Adrenal gland (tissue), 5 donors: ENCODE measurements around the gene IL12RB2.

Experiments
- POLR2A ChIP-seq, 2 donors: fragments of 450-650 bp; IDR thresholded peaks; one replicate each; pipeline ENCODE4 v1.6.1; 2017; ENCODE audit warnings: antibody characterized with exemption in 2 of 2, mild to moderate bottlenecking in 2 of 2, moderate library complexity in 1 of 2
- TF ChIP-seq, protein P1 (sequence below), 6 experiments: fragments of 450-650 bp in 4 of 6; fragments of 200-600 bp in 2 of 6; sonication (generic) in 1 of 6; IDR thresholded peaks; 1 replicate in 5 of 6; 2 replicates in 1 of 6; pipeline versions ENCODE4 v1.5.1 to v1.8.0; 2016 to 2021; ENCODE audit warnings: antibody characterized with exemption in 6 of 6, mild to moderate bottlenecking in 2 of 6, moderate library complexity in 1 of 6
- donor health status: DM: no; HTN: no; CAD: no.

- TF ChIP-seq, protein P1, sequence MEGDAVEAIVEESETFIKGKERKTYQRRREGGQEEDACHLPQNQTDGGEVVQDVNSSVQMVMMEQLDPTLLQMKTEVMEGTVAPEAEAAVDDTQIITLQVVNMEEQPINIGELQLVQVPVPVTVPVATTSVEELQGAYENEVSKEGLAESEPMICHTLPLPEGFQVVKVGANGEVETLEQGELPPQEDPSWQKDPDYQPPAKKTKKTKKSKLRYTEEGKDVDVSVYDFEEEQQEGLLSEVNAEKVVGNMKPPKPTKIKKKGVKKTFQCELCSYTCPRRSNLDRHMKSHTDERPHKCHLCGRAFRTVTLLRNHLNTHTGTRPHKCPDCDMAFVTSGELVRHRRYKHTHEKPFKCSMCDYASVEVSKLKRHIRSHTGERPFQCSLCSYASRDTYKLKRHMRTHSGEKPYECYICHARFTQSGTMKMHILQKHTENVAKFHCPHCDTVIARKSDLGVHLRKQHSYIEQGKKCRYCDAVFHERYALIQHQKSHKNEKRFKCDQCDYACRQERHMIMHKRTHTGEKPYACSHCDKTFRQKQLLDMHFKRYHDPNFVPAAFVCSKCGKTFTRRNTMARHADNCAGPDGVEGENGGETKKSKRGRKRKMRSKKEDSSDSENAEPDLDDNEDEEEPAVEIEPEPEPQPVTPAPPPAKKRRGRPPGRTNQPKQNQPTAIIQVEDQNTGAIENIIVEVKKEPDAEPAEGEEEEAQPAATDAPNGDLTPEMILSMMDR (IDR thresholded peaks at IDR 0.05), result no peak
- no peak for TF ChIP-seq POLR2A (IDR thresholded peaks at IDR 0.05)
Observed at GRCh38 chr1:67404212-67404620, 96.5 kb downstream of the IL12RB2 start.
